GM12878 (cell line): ENCODE data around the gene F3. TPM values are rescaled to one million over a fixed set of nuclear protein-coding genes. Genes with fewer than 3 reads are reported as not detected.

Source experiments
- ATAC-seq: fragments of 200-7000 bp; cut with Tn5 transposase; 3 replicates; pipeline ENCODE4 v1.9.1; 2020; ENCODE audit warnings: mild to moderate bottlenecking, moderate library complexity
- BruUV-seq: library from RNA; stranded (reverse); fragments of 400-500 nt; replicated peaks from 2 replicates; lab custom pipeline; 2021; lab: Mats Ljungman, UMichigan
- CTCF ChIA-PET: fragments of 300-600 bp; sonication (Branson Sonifier 250); formaldehyde crosslinking; extraction: SDS; loops from one replicate; lab custom pipeline; 2021; ENCODE audit warnings: inconsistent platforms; lab: Yijun Ruan, JAX
- POLR2A ChIA-PET: fragments of 350-600 bp; formaldehyde crosslinking; extraction: SDS; loops from one replicate; lab custom pipeline; 2021; ENCODE audit warnings: inconsistent platforms; lab: Charles Lee
- RAD21 ChIA-PET: fragments of 300-600 bp; sonication (Branson Sonifier 250); formaldehyde crosslinking; loops from one replicate; lab custom pipeline; 2023; ENCODE audit warnings: antibody characterized with exemption; ENCODE audit not compliant: unreplicated experiment; lab: Charles Lee
- SMC1A ChIA-PET: fragments of 300-600 bp; sonication (Branson Sonifier 250); formaldehyde crosslinking; loops from one replicate; lab custom pipeline; 2023; ENCODE audit not compliant: unreplicated experiment, uncharacterized antibody; lab: Charles Lee
- DNase-seq: peaks from one replicate; pipeline ENCODE4 v3.0.0-alpha.2; 2011; ENCODE audit warnings: low read depth, low spot score
- FAIRE-seq: peaks from 3 replicates; lab custom pipeline; 2011; peaks lifted over from hg19 to GRCh38; lab: Jason Lieb, UNC
- H2AFZ ChIP-seq: 2 replicates; pipeline ENCODE4 v1.6.0; 2011; ENCODE audit warnings: low read depth, low read length, control low read depth; ENCODE audit not compliant: control insufficient read depth
- H3K27ac ChIP-seq: 2 replicates; pipeline ENCODE4 v1.5.1; 2011; ENCODE audit warnings: control low read depth; ENCODE audit not compliant: control insufficient read depth, insufficient read depth
- H3K27me3 ChIP-seq, 2 experiments: replicated peaks in 1 of 2; 2 replicates each; pipeline versions ENCODE4 v1.6.0 to v1.6.1; 2011; ENCODE audit warnings: low read length in 1 of 2; ENCODE audit not compliant: control insufficient read depth in 2 of 2, insufficient read depth in 2 of 2
- H3K36me3 ChIP-seq, 2 experiments: 2 replicates each; pipeline ENCODE4 v1.5.1; 2011; ENCODE audit warnings: low read length in 1 of 2; ENCODE audit not compliant: control insufficient read depth in 2 of 2, insufficient read depth in 2 of 2
- H3K4me1 ChIP-seq: 2 replicates; pipeline ENCODE4 v1.6.1; 2011; ENCODE audit warnings: mild to moderate bottlenecking, low read length, moderate library complexity, mixed read lengths; ENCODE audit not compliant: control insufficient read depth, insufficient read depth
- H3K4me2 ChIP-seq: 2 replicates; pipeline ENCODE4 v1.6.0; 2011; ENCODE audit warnings: control low read depth; ENCODE audit not compliant: control insufficient read depth, insufficient read depth
- H3K4me3 ChIP-seq: fragments of 200-600 bp; sonication (generic); 2 replicates; pipeline ENCODE4 v1.5.1; 2016
- H3K79me2 ChIP-seq: 2 replicates; pipeline ENCODE4 v1.6.0; 2011; ENCODE audit warnings: low read length; ENCODE audit not compliant: control insufficient read depth, insufficient read depth
- H3K9ac ChIP-seq: 2 replicates; pipeline ENCODE4 v1.8.0; 2011; ENCODE audit warnings: low read length, control low read depth, mixed read lengths; ENCODE audit not compliant: control insufficient read depth, insufficient read depth
- H3K9me3 ChIP-seq: replicated peaks from 3 replicates; pipeline ENCODE4 v1.5.1; 2011; ENCODE audit warnings: mild to moderate bottlenecking, low read length; ENCODE audit not compliant: control insufficient read depth, insufficient read depth
- H4K20me1 ChIP-seq: 2 replicates; pipeline ENCODE4 v1.6.0; 2011; ENCODE audit not compliant: control insufficient read depth, insufficient read depth
- ASH2L ChIP-seq: fragments of 300-600, 200-600 bp; sonication (generic); IDR thresholded peaks from 2 replicates; pipeline ENCODE4 v1.6.1; 2017; ENCODE audit warnings: low read depth, mild to moderate bottlenecking, borderline replicate concordance
- CEBPZ ChIP-seq: fragments of 150-350 bp; IDR thresholded peaks from 2 replicates; pipeline ENCODE4 v1.6.1; 2016; ENCODE audit warnings: low read depth, low read length
- GABPA ChIP-seq: IDR thresholded peaks from 2 replicates; pipeline ENCODE4 v1.6.1; 2014; ENCODE audit warnings: antibody characterized with exemption, low read depth, mild to moderate bottlenecking, inconsistent platforms
- IRF4 ChIP-seq: IDR thresholded peaks from 2 replicates; pipeline ENCODE4 v1.6.1; 2011; ENCODE audit warnings: low read depth, low read length
- NKRF ChIP-seq: fragments of 450-650 bp; conservative IDR thresholded peaks from 2 replicates; pipeline ENCODE4 v1.6.1; 2017; ENCODE audit warnings: mild to moderate bottlenecking, moderate library complexity
- PAX5 ChIP-seq: IDR thresholded peaks from 2 replicates; pipeline ENCODE4 v1.6.1; 2011; ENCODE audit warnings: low read depth, low read length, borderline replicate concordance
- SIX5 ChIP-seq: IDR thresholded peaks from 2 replicates; pipeline ENCODE4 v1.6.1; 2011; ENCODE audit warnings: mild to moderate bottlenecking, low read depth, low read length, moderate library complexity; ENCODE audit not compliant: severe bottlenecking
- SMAD5 ChIP-seq: IDR thresholded peaks from 2 replicates; pipeline ENCODE4 v1.6.1; 2016; ENCODE audit warnings: antibody characterized with exemption, low read depth
- SRF ChIP-seq, 2 experiments: IDR thresholded peaks; 2 replicates each; pipeline ENCODE4 v1.6.1; 2011; ENCODE audit warnings: low read depth in 2 of 2, low read length in 2 of 2, mild to moderate bottlenecking in 1 of 2, moderate library complexity in 1 of 2
- STAT3 ChIP-seq: IDR thresholded peaks from 2 replicates; pipeline ENCODE4 v1.6.1; 2011; ENCODE audit warnings: low read depth, low read length, improper control_type of control experiment
- SUPT20H ChIP-seq: IDR thresholded peaks from 2 replicates; pipeline ENCODE4 v1.6.1; 2011; ENCODE audit warnings: low read depth, mild to moderate bottlenecking, low read length, moderate library complexity, borderline replicate concordance; ENCODE audit not compliant: control insufficient read depth
- TCF3 ChIP-seq: IDR thresholded peaks from 2 replicates; pipeline ENCODE4 v1.6.1; 2012; ENCODE audit warnings: low read depth, mild to moderate bottlenecking, low read length, borderline replicate concordance; ENCODE audit not compliant: insufficient read depth
- ZBTB33 ChIP-seq: fragments of 450-650 bp; IDR thresholded peaks from 2 replicates; pipeline ENCODE4 v1.6.1; 2017; ENCODE audit warnings: mild to moderate bottlenecking
- ZBTB4 ChIP-seq: fragments of 450-650 bp; formaldehyde crosslinking; IDR thresholded peaks from 2 replicates; pipeline ENCODE4 v1.4.0; 2022; ENCODE audit warnings: mild to moderate bottlenecking, moderate library complexity
- WGBS: methylation state at CpG from one replicate; pipeline ENCODE4 v1.1.6; 2016; ENCODE audit warnings: low lambda C conversion rate; ENCODE audit not compliant: insufficient replicate concordance, insufficient coverage; ENCODE audit errors: missing lambda C conversion rate; 5-methylcytosine and 5-hydroxymethylcytosine counted together
- in situ Hi-C: fragments of 300-500 bp; cut with MboI; formaldehyde crosslinking; loops from 9 replicates; pipeline ENCODE4 v1.14.3; 2018; ENCODE audit warnings: mixed read lengths
- intact Hi-C: fragments of 100-400 bp; cut with micrococcal nuclease; formaldehyde crosslinking; loops from one replicate; pipeline ENCODE4 v1.14.2; 2022; ENCODE audit not compliant: unreplicated experiment
- polyA plus RNA-seq, 11 experiments: library from polyadenylated mRNA; depleted of rRNA in 4 of 11; unstranded in 6 of 11; stranded (reverse) in 5 of 11; fragments of >200 nt; fragmentation: Nextera tagmentation in 4 of 11; fragmentation: Illumina TruSeq in 1 of 11; extraction: Ambion mirVana in 4 of 11; extraction: Trizol in 1 of 11; gene quantifications; 1 replicate in 1 of 11; 2 replicates in 10 of 11; pipeline versions ENCODE4 v1.2.1 to v1.2.3, GENCODE V29; 2011 to 2016; ENCODE audit warnings: inconsistent platforms in 2 of 11, missing spikeins in 2 of 11, low read depth in 1 of 11
- total RNA-seq, 4 experiments: library from RNA; depleted of rRNA in 3 of 4; stranded (reverse); fragments of >200 nt in 3 of 4; fragmentation: Illumina TruSeq in 1 of 4; extraction: Trizol in 1 of 4; gene quantifications; 2 replicates each; pipeline versions ENCODE4 v1.2.1 to v1.2.3, GENCODE V29; 2013 to 2021

Gene F3
- total and polyA plus RNA-seq, 10 of the 15 experiments (the other 5 are each of a cell fraction or from before 2014, with no cell fraction given) = 0.18 to 0.33 TPM; not detected in 8

- POLR2A ChIA-PET = no interaction called here
- FAIRE-seq = no peak
- in situ Hi-C loops = no loop called here
- no peak for TF ChIP-seq ASH2L
- TF ChIP-seq SIX5 = no peak
- no peak for TF ChIP-seq TCF3
- TF ChIP-seq GABPA = no peak
- TF ChIP-seq SUPT20H = no peak
- TF ChIP-seq NKRF = no peak
- no peak for TF ChIP-seq PAX5
- no peak for TF ChIP-seq CEBPZ
- TF ChIP-seq IRF4 = no peak
- TF ChIP-seq ZBTB4 (CRISPR knock-in tag) = no peak
- TF ChIP-seq SMAD5 = no peak
- no peak for TF ChIP-seq STAT3
- TF ChIP-seq ZBTB33 = no peak
- TF ChIP-seq SRF (IDR thresholded peaks at IDR 0.05; ENCODE audit: low read depth in 2 of 2, low read length in 2 of 2) = no peak
These were observed 28.7 kb downstream of the F3 start for GRCh38 chr1:94512816-94513215.

More at GRCh38 chr1:94512816-94513215, 28.7 kb downstream of the F3 start:
- ChIA-PET CTCF (interaction anchor here (1.0 to 12.6 kb wide), 6 partner anchors 9 to 721 kb away, joined by 3 to 127 read pairs (median 4); partner anchors contain the start of gene RWDD3), RAD21 (interaction anchor here (1.9 to 2.0 kb wide), 2 partner anchors 32 to 290 kb away, joined by 4 to 7 read pairs; no protein-coding TSS in a partner anchor), SMC1A (interaction anchor here (1.0 to 2.3 kb wide), 4 partner anchors 9 to 292 kb away, joined by 3 to 19 read pairs (median 4); no protein-coding TSS in a partner anchor)
- Histone ChIP-seq H3K27me3 (no peaks in the 10 kb centered on the region), H3K4me3 (no peak overlapping the region), H3K36me3 (no peaks in the 10 kb centered on the region), H3K4me2 (no peak overlapping the region), H2AFZ (no peak overlapping the region), H3K9me3 (no peaks in the 10 kb centered on the region), H3K4me1 (no peaks in the 10 kb centered on the region), H3K79me2 (no peaks in the 10 kb centered on the region), H3K9ac (no peak overlapping the region), H4K20me1 (no peaks in the 10 kb centered on the region), H3K27ac (no peak overlapping the region)
- intact Hi-C loops = no loop called here
- WGBS = 98% methylated on average over 2 of the region's 2 CpGs
- BruUV-seq = no TSS peak
- no peak for DNase-seq
- no peak for ATAC-seq
